Ammon's horn (tissue), 1 donor: Measurements from ENCODE around the gene SLC25A38.

ENCODE experiments used
- DNase-seq: peaks from one replicate; pipeline ENCODE4 v3.0.0-alpha.2; 2016; ENCODE audit warnings: low spot score

Gene SLC25A38

DNA sequence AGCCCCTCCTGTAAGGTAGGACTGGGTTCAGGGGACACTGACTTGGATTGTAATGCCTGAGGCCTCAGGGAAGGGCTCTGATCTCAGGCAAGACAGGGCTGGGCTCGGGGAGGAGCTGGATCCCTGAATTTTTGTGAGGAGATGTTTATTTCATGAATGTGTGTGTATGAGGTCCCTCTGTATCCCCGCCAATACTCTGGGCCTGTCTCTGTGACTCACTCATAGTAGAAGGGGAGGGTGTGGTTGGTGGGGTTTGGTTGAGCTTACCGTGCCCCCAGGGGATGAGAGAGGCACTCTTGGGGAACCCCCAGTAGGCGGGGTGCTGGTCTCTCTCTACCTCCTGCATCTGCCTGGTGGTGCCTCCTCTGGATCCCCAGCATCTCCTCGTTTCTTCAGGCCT, 51.4 kb downstream of the SLC25A38 start:
- DNase-seq = no peak

DNA sequence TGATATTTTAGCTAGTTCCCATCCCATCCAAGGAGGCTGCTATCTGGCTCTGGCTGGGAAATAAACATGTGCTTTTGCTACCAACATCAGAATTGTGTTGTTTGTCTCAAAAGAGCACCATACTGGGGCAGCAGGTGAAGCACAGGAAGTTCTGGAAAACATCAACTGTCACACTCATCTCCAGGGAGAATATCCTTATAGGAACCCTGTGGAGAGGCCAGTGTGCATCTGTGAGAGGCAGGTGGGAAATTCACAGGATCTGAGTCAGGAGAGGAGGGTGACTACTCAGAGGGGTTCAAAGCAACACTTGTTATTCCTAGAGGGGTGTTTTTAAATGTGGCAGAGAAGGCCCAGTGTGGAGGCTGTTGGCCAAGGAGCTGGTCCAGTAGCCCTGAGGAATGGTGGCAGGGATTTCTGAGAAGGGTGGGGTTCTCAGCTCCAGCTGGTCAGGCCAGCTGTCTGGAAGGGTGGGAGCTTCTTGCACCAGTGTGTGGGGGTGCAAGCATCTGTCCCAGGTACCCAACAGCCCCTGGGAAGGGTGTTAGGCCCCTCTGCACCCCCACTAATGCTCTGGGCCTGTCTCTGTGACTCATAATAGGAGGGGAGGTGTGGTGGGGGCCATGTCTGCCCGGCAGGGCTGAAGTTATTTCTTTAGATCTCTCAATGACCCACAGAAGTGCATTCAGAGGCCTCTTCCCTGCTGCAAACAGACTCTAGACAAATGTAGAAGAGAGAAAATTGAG, 52.0 kb downstream of the SLC25A38 start:
- no peak for DNase-seq

DNA sequence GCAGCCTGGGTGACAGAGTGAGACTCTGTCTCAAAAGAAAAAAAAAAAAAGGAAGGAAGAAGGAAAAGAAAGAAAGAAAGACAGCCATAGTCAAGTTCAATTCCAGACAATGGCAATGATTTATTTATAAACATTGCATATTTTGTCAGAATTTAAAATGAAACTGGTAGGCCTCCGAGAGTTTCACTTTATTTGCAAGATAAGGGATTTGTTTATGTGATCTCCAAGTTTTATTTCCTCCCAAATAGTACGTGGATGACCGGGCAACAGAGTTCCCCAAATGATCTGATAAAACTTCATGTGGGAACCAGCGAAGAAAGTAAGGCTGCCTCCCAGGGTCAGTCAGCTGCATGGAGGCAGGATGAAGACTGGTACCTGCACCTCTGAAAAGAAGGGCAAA, 55.7 kb downstream of the SLC25A38 start:
- DNase-seq = no peak

DNA sequence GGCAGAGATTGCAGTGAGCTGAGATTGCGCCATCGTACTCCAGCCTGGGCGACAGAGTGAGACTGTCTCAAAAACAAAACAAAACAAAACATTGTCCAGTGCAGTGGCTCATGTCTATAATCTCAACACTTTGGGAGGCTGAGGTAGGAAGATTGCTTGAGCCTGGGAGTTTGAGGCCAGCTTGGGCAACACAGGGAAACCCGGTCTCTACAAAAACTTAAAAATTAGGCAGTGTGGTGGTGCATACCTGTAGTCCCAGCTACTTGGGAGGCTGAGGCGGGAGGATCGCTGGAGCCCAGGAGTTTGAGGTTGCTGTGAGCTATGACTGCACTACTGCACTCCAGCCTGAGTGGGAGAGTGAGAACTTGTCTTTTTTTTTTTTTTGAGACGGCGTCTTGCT, 57.1 kb downstream of the SLC25A38 start:
- DNase-seq = no peak

DNA sequence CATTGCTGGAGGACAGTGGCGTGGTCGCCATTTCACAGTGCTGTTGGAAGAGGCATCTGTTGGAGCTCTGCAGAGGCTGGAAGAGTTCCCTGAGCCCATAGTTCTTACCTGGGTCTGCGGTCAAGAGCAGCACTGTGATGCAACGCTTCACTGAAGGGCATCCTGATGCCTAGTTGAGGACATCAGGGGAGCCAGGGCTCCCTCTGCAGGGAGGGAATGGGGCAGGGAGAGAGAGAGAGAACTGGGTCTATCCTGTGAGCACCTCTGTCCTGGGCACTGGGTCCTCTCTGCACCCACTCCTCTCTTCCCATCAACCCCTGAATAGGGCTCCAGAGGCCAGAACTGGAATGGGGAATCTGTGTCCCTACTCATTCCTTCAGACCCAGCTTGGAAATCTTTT, 60.4 kb downstream of the SLC25A38 start:
- no peak for DNase-seq

DNA sequence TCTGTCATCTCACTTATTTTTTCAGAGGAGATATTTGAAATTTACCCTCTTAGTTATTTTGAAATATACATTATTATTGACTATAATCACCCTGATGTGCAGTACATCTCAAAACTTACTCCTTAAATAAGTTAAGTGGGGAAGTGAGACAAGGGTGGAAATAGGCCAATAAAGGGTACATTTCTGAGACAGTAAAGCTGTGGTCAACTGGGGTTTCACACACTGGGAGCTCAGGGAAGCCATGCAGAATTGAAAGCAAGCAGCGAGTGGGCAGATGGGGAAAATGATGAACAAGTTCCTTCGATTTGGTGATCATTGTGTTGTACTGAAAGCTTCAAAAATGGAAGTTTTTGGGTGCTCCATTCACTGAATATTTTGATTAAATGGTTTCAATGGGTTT, 62.8 kb downstream of the SLC25A38 start:
- no peak for DNase-seq

DNA sequence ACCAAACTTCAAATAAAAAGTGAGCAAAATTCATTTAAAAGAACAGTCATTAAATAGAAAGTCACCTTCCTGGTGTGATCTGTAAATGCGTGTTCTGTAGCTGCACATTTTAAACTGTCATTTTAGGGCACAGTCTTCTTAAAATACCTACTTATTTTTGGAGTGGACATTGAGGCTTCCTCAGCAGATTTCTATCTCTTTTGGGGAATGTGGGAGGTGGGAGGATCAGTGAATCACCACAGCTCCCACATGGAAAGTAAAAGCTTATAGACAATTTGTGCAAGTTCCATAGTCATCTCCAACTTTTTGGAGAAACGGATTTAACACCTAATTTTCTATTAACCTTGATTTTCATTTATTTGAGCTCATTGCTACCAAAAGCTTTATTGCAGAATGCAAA, 63.3 kb downstream of the SLC25A38 start:
- no peak for DNase-seq
